Subcutaneous abdominal adipose tissue (tissue), 5 donors: ENCODE measurements around the gene BCL2L15.

Source experiments
- H3K27ac ChIP-seq: one replicate; pipeline ENCODE4 v1.7.0; 2013; ENCODE audit warnings: low read depth, mild to moderate bottlenecking, inconsistent platforms, low read length, moderate library complexity
- H3K27me3 ChIP-seq, 5 donors: one replicate each; pipeline ENCODE4 v1.7.0; 2013; ENCODE audit warnings: low read length in 5 of 5, inconsistent platforms in 1 of 5; ENCODE audit not compliant: control insufficient read depth in 5 of 5, insufficient read depth in 4 of 5
- H3K36me3 ChIP-seq, 5 donors: one replicate each; pipeline ENCODE4 v1.7.0; 2013; ENCODE audit warnings: low read length in 5 of 5; ENCODE audit not compliant: control insufficient read depth in 5 of 5, insufficient read depth in 5 of 5
- H3K4me1 ChIP-seq, 5 donors: one replicate each; pipeline ENCODE4 v1.7.0; 2013; ENCODE audit warnings: low read length in 5 of 5, mild to moderate bottlenecking in 3 of 5, moderate library complexity in 1 of 5; ENCODE audit not compliant: control insufficient read depth in 5 of 5, insufficient read depth in 5 of 5
- H3K4me3 ChIP-seq, 5 donors: one replicate each; pipeline ENCODE4 v1.7.0; 2013; ENCODE audit warnings: low read length in 5 of 5, low read depth in 1 of 5
- H3K9ac ChIP-seq, 5 donors: one replicate each; pipeline ENCODE4 v1.7.0; 2013; ENCODE audit warnings: low read length in 5 of 5, mild to moderate bottlenecking in 4 of 5, moderate library complexity in 3 of 5
- H3K9me3 ChIP-seq, 5 donors: one replicate each; pipeline ENCODE4 v1.7.0; 2013; ENCODE audit warnings: low read length in 5 of 5; ENCODE audit not compliant: control insufficient read depth in 5 of 5
- donor health status: healthy.
- donor health status: healthy.
- donor health status: healthy.
- donor health status: healthy.
- donor health status: healthy.

BCL2L15 gene

GRCh38 chr1:113895098-113895497 lies 7.7 kb upstream of the BCL2L15 start:
- Histone ChIP-seq H3K36me3 (peaks cover 28 to 55% (median 37%) of the 10 kb centered on the region in 5 donors), H3K9me3 (no peaks in the 10 kb centered on the region), H3K27me3 (no peaks in the 10 kb centered on the region), H3K4me1 (peaks cover 0 to 9% (median 0%) of the 10 kb centered on the region in 5 donors), H3K9ac (no peak overlapping the region), H3K27ac (no peak overlapping the region), H3K4me3 (no peak overlapping the region)

- H3K27me3 ChIP-seq = no peaks in the 10 kb centered on the region
- H3K36me3 ChIP-seq = peaks cover 22 to 39% (median 29%) of the 10 kb centered on the region in 5 donors
- H3K4me1 ChIP-seq = no peaks in the 10 kb centered on the region
- no peaks in the 10 kb centered on the region for H3K9me3 ChIP-seq
- H3K9ac ChIP-seq = no peak overlapping the region
- no peak overlapping the region for H3K27ac ChIP-seq
- no peak overlapping the region for H3K4me3 ChIP-seq
These were observed 5.9 kb upstream of the BCL2L15 start for GRCh38 chr1:113893267-113893666.

DNA sequence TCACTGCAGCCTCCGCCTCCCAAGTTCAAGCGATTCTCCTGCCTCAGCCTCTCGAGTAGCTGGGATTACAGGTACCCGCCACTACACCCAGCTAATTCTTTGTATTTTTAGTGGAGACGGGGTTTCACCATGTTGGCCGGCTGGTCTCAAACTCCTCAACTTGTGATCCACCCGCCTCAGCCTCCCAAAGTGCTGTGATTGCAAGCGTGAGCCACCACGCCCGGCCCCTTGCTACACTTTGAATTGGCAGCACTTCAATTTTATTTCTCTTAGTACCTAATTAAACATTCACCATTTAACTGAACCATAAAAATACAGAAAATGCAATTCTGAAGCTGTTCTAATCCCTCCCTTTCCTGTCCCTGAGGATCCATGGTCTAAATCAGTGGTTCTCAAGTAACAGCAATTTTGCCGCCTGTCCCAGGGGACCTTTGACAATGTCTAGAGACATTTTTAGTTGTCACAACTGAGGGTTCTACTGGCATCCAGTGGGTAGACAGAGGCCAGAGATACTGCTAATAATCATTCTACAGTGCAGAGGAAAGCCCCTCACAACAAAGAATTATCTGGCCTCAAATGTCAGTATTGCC lies 4.3 kb upstream of the BCL2L15 start:
- H3K9ac ChIP-seq = no peak overlapping the region
- no peaks in the 10 kb centered on the region for H3K4me1 ChIP-seq
- peaks cover 17 to 27% (median 21%) of the 10 kb centered on the region in 5 donors for H3K36me3 ChIP-seq
- H3K4me3 ChIP-seq = no peak overlapping the region
- no peak overlapping the region for H3K27ac ChIP-seq
- no peaks in the 10 kb centered on the region for H3K27me3 ChIP-seq
- H3K9me3 ChIP-seq = no peaks in the 10 kb centered on the region

DNA sequence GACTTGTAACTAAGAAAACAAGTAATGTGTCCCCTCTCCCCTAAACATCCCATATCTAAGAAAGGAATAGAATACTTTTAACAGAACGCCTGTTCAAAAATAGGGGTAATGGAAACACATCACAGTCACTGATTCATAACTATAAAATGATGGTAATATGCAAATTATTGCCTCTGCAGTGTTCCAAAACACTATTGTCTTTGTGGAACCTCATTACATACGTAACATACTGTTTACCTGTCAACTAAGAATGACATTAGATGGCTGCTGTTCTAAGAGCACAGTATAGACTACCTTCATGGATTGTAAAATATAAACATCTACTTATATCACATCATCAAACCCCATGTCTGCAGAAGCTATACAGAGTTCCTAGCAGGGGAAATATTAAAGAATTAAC lies 3.4 kb upstream of the BCL2L15 start:
- Histone ChIP-seq H3K9ac (no peak overlapping the region), H3K9me3 (no peaks in the 10 kb centered on the region), H3K4me3 (no peak overlapping the region), H3K4me1 (no peaks in the 10 kb centered on the region), H3K36me3 (peaks cover 11 to 18% (median 14%) of the 10 kb centered on the region in 5 donors), H3K27me3 (no peaks in the 10 kb centered on the region), H3K27ac (no peak overlapping the region)

DNA sequence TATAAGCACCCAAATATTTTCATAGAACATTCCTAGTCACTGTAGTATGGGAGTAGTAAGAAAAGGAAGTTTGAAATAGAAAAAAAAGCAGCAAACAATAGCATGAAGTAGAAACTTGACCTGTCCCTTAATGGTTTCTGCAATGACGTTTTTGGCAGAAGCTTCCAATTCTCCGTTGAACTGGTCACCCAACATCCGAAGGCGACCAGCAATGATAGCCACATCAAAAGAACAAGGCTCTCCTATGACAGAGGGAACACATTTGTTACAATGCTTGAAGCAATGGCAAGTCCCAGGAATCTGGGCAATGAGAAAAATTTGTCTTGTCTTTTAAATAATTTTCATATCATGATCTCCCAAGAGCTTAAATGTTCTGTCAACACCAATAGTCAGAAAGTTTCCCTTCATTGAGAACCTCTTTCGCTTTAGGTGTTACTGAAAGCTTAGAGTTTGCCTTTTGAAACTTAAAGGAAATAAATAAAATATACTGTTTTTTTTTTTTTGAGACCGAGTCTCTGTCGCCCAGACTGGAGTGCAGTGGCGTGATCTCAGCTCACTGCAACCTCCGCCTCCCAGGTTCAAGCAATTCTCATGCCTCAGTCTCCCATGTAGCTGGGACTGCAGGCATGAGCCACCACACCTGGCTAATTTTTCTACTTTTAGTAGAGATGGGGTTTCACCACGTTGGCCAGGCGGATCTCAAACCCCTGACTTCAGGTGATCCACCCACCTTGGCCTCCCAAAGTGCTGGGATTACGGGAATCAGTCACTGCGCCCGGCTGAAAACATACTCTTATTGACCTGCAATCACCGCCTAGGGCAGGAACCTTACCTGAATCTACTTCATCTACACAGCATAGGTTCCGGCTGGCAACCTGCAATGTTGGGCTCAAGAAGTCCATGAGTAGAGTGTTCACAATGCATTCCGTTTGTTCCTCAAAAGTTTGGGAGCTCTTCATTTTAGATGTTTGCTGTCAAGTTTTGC lies 672 bp downstream of the BCL2L15 start:
- H3K27me3 ChIP-seq = no peaks in the 10 kb centered on the region
- no peaks in the 10 kb centered on the region for H3K36me3 ChIP-seq
- H3K4me3 ChIP-seq = no peak overlapping the region
- H3K4me1 ChIP-seq = no peaks in the 10 kb centered on the region
- no peak overlapping the region for H3K9ac ChIP-seq
- no peak overlapping the region for H3K27ac ChIP-seq
- H3K9me3 ChIP-seq = no peaks in the 10 kb centered on the region

- Histone ChIP-seq H3K27me3 (no peaks in the 10 kb centered on the region), H3K4me1 (no peaks in the 10 kb centered on the region), H3K4me3 (no peak overlapping the region), H3K27ac (no peak overlapping the region), H3K9ac (no peak overlapping the region), H3K9me3 (no peaks in the 10 kb centered on the region), H3K36me3 (no peaks in the 10 kb centered on the region)
These were observed 5.7 kb downstream of the BCL2L15 start for GRCh38 chr1:113881661-113882060.

- no peaks in the 10 kb centered on the region for H3K36me3 ChIP-seq
- H3K4me1 ChIP-seq = no peaks in the 10 kb centered on the region
- H3K27me3 ChIP-seq = no peaks in the 10 kb centered on the region
- no peak overlapping the region for H3K9ac ChIP-seq
- H3K27ac ChIP-seq = no peak overlapping the region
- no peak overlapping the region for H3K4me3 ChIP-seq
- H3K9me3 ChIP-seq = no peaks in the 10 kb centered on the region
These were observed 7.7 kb downstream of the BCL2L15 start for GRCh38 chr1:113879739-113880038.

- H3K9me3 ChIP-seq = no peaks in the 10 kb centered on the region
- no peak overlapping the region for H3K4me3 ChIP-seq
- no peak overlapping the region for H3K27ac ChIP-seq
- no peaks in the 10 kb centered on the region for H3K36me3 ChIP-seq
- no peak overlapping the region for H3K9ac ChIP-seq
- peaks cover 0 to 16% (median 9%) of the 10 kb centered on the region in 5 donors for H3K4me1 ChIP-seq
- H3K27me3 ChIP-seq = no peaks in the 10 kb centered on the region
These were observed 11.2 kb downstream of the BCL2L15 start for GRCh38 chr1:113876176-113876575.

DNA sequence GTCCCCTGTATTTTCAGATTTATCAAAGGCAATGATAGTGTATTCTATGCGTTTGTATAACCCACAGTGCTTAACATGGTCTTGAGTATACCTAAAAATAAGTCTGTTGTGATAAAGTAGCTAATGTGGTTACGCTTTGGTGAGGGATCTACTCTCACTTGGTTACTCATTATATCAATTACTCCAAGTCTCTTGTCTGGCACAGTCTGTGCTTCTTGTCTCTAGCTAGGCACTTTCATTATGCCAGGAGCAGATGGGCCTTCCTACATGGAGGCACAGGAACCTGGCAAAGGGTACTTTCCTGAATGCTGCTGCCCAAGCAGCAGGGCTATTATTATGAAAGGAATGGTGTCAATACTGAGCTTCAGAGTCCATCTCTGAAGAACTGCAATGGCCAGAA lies 11.7 kb downstream of the BCL2L15 start:
- Histone ChIP-seq H3K27me3 (no peaks in the 10 kb centered on the region), H3K9me3 (no peaks in the 10 kb centered on the region), H3K9ac (no peak overlapping the region), H3K36me3 (no peaks in the 10 kb centered on the region), H3K27ac (no peak overlapping the region), H3K4me3 (no peak overlapping the region), H3K4me1 (peaks cover 0 to 16% (median 9%) of the 10 kb centered on the region in 5 donors)
